Endothelial cell (in vitro differentiated cells): Measurements from ENCODE around the gene ANO3. TPM values are rescaled to one million over a fixed set of nuclear protein-coding genes. Genes with fewer than 3 reads are reported as not detected.

Experiments used
- DNase-seq: peaks from one replicate; pipeline ENCODE4 v3.0.0; 2021; ENCODE audit warnings: low spot score
- H3K27ac Mint-ChIP-seq: one replicate; pipeline ENCODE4 v1.8.0; 2021; ENCODE audit warnings: mixed read lengths, inconsistent platforms; ENCODE audit not compliant: unreplicated experiment
- H3K27me3 Mint-ChIP-seq: one replicate; pipeline ENCODE4 v1.8.0; 2021; ENCODE audit warnings: mild to moderate bottlenecking, moderate library complexity, mixed read lengths, inconsistent platforms; ENCODE audit not compliant: unreplicated experiment
- H3K36me3 Mint-ChIP-seq: one replicate; pipeline ENCODE4 v1.8.0; 2021; ENCODE audit warnings: mild to moderate bottlenecking, low read depth, mixed read lengths, inconsistent platforms; ENCODE audit not compliant: unreplicated experiment
- H3K4me1 Mint-ChIP-seq: one replicate; pipeline ENCODE4 v1.8.0; 2021; ENCODE audit warnings: mild to moderate bottlenecking, mixed read lengths, inconsistent platforms; ENCODE audit not compliant: unreplicated experiment
- H3K4me3 Mint-ChIP-seq: one replicate; pipeline ENCODE4 v1.8.0; 2021; ENCODE audit warnings: mild to moderate bottlenecking, mixed read lengths, inconsistent platforms; ENCODE audit not compliant: unreplicated experiment
- H3K9me3 Mint-ChIP-seq: one replicate; pipeline ENCODE4 v1.8.0; 2021; ENCODE audit warnings: mixed read lengths, inconsistent platforms; ENCODE audit not compliant: unreplicated experiment
- total RNA-seq: library from RNA; stranded (reverse); fragmentation: NEBNext Ultra II Directional; extraction: Animal tissue kit (Norgen Biotek cat#: 25700); gene quantifications from one replicate; pipeline ENCODE4 v1.2.1, GENCODE V29; 2021; ENCODE audit not compliant: unreplicated experiment
- TF ChIP-seq, protein P1 (sequence below): fragments of 200-600 bp; sonication (generic); IDR thresholded peaks from one replicate; pipeline ENCODE4 v1.5.0; 2021; ENCODE audit warnings: antibody characterized with exemption; ENCODE audit not compliant: unreplicated experiment

The ANO3 gene
- total RNA-seq, 1 donor from 2014 or later = 0.36 TPM

GRCh38 chr11:26465274-26465673 lies 133.3 kb downstream of the ANO3 start:
- peaks cover 3% of the 10 kb centered on the region for H3K27me3 Mint-ChIP-seq
- DNase-seq = no peak
- H3K4me3 Mint-ChIP-seq = no peak overlapping the region
- H3K36me3 Mint-ChIP-seq = no peaks in the 10 kb centered on the region
- TF ChIP-seq, protein P1, sequence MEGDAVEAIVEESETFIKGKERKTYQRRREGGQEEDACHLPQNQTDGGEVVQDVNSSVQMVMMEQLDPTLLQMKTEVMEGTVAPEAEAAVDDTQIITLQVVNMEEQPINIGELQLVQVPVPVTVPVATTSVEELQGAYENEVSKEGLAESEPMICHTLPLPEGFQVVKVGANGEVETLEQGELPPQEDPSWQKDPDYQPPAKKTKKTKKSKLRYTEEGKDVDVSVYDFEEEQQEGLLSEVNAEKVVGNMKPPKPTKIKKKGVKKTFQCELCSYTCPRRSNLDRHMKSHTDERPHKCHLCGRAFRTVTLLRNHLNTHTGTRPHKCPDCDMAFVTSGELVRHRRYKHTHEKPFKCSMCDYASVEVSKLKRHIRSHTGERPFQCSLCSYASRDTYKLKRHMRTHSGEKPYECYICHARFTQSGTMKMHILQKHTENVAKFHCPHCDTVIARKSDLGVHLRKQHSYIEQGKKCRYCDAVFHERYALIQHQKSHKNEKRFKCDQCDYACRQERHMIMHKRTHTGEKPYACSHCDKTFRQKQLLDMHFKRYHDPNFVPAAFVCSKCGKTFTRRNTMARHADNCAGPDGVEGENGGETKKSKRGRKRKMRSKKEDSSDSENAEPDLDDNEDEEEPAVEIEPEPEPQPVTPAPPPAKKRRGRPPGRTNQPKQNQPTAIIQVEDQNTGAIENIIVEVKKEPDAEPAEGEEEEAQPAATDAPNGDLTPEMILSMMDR = no peak
- H3K9me3 Mint-ChIP-seq = no peaks in the 10 kb centered on the region
- H3K27ac Mint-ChIP-seq = no peak overlapping the region
- H3K4me1 Mint-ChIP-seq = peaks cover 5% of the 10 kb centered on the region

GRCh38 chr11:26467506-26467905 lies 135.6 kb downstream of the ANO3 start:
- H3K36me3 Mint-ChIP-seq = no peaks in the 10 kb centered on the region
- H3K27ac Mint-ChIP-seq = no peak overlapping the region
- peaks cover 4% of the 10 kb centered on the region for H3K4me1 Mint-ChIP-seq
- TF ChIP-seq, protein P1 = no peak
- H3K27me3 Mint-ChIP-seq = peaks cover 3% of the 10 kb centered on the region
- H3K9me3 Mint-ChIP-seq = no peaks in the 10 kb centered on the region
- DNase-seq = no peak
- no peak overlapping the region for H3K4me3 Mint-ChIP-seq

DNA sequence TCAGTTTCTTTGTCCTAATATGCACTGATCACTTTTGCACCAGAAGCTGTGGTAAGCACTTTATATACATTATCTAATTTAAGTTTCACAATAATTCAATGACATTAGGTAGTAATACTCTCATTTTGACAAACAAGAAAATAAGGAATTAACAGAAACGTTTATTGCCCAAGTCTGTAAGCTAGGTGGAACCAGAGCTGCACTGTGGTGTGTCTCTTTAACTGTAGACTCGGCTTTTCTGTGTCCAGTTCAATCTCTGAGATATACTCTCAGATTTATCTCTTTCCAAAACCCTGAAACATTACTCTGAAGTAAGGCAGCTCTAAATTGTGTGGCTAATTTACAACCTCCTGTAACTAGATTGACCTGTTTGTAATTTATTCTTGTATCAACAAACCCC lies 139.1 kb downstream of the ANO3 start:
- peaks cover 13% of the 10 kb centered on the region for H3K4me1 Mint-ChIP-seq
- H3K27me3 Mint-ChIP-seq = peaks cover 2% of the 10 kb centered on the region
- H3K4me3 Mint-ChIP-seq = no peak overlapping the region
- no peaks in the 10 kb centered on the region for H3K36me3 Mint-ChIP-seq
- TF ChIP-seq, protein P1 = no peak
- no peaks in the 10 kb centered on the region for H3K9me3 Mint-ChIP-seq
- no peak for DNase-seq
- H3K27ac Mint-ChIP-seq = no peak overlapping the region

GRCh38 chr11:26473216-26474194 lies 141.6 kb downstream of the ANO3 start:
- Mint-ChIP-seq H3K4me1 (peaks cover 13% of the 10 kb centered on the region), H3K27ac (no peak overlapping the region), H3K4me3 (no peak overlapping the region)

More at GRCh38 chr11:26473216-26474194, 141.6 kb downstream of the ANO3 start:
- Mint-ChIP-seq H3K36me3 (no peaks in the 10 kb centered on the region), H3K9me3 (no peaks in the 10 kb centered on the region), H3K27me3 (no peaks in the 10 kb centered on the region)
- no peak for DNase-seq
- TF ChIP-seq, protein P1 = no peak
